GM19328 (cell line): ENCODE results near the gene BTN3A1.
"Not testable (repeated sequence)": the region's sequence is repeated elsewhere in the genome, so short reads cannot be mapped to it uniquely, and the experiment has no call there.

Experiments used
- ATAC-seq: cut with Tn5 transposase; IDR thresholded peaks from one replicate; pipeline ENCODE4 v1.9.1; 2021; ENCODE audit warnings: mild to moderate bottlenecking, moderate library complexity; ENCODE audit not compliant: unreplicated experiment

BTN3A1 gene

DNA sequence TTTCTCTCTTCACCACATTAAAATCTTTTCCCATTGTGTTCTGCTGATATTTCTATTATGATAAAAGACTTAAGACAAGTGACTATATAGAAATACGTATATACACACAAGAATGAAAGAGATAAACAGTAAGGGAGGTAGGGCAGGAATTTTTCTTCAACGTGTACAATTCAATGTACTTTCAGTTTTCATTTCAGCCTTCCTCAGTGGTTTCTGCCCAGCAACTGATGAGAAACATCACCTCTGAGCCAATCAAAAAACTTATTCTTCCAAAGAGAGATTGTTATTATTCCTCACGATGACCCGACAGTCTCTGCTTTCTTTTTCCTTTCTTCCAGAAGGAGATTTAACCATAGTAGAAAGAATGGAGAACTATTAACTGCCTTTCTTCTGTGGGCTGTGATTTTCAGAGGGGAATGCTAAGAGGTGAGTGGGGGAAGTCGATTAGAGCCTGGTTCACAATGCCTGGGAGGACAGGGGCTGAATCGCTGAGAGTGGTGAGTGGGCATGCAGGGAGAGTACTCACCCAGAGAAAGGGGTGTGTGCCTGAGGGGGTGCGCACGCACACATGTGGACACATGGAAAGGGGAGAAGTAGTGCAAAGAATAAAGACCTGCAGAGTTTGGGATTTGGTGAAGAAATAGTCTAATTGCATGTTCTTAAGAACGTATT lies at the start of gene BTN3A1:
Gene BTN3A1 (plus strand): TSS at position 289 of the 672 bp plus-strand sequence. CDS start 3,289 bp downstream, outside the sequence.
- ATAC-seq: peak; percentile 91

DNA sequence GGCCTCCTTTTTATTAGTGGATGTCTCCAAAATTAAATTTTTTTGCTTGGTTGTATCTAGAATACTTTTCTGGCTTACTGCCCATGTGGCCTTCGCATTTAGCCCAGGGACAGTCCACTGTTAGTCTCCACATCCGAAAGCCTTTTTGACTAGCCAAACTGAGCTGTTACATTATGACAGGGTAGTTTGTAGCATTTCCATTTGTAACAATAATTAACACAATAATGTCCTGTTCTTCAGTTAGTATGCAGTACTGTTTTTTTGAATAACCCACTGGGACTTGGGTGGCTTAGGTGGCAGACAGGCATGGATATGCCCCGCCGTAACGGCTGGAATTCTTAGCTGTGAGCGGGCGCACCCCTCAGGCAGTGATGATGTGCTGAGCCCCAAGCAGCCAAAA lies 49.8 kb upstream of the BTN3A1 start:
- no peak for ATAC-seq

DNA sequence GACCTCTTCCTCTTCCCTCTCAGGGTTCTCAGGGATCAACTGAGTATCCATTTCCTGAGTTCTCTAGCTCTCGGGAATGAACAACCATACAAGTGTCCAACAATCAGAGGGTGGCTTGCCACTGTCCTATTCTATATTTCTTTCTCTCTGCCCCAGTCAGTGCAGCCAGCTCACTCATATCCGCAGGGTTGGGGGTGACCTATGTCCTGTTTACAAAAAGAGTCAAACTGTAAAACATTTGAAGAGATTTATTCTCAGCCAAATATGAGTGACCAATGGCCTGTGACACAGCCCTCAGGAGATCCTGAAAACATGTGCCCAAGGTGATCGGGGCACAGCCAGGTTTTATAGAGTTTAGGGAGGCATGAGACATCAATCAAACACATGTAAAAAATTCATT lies 47.9 kb upstream of the BTN3A1 start:
- ATAC-seq: no peak

DNA sequence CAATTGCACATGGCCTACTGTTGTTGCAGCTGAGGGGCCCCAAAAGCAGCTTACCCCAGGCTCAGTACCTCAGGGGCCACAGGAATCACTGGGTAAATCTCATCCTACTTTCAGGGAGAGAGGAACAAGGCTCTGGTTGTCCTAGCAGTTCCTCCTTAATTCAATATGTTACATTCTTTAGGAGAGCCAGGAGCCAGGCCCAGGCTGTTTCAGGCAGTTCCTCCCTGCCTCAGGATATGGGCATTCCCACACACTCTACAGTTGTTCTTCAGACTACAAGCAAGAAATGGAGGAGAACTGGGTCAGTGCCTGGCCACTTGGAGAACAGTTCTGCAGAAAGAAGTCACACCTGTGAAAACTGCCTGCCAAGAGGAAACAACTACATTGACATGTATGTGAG lies 46.7 kb upstream of the BTN3A1 start:
- no peak for ATAC-seq

DNA sequence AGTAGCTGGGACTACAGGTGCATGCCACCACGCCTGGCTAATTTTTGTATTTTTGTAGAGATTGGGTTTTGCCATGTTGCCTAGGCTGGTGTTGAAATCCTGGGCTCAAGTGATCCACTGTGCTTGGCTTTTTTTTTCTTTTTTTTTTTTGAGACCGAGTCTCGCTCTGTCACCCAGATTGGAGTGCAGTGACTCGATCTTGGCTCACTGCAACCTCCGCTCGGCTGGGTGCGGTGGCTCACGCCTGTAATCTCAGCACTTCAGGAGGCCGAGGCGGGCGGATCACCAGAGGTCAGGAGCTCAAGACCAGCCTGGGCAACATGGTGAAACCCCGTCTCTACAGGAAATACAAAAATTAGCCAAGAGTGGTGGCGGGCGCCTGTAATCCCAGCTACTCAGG lies 44.5 kb upstream of the BTN3A1 start:
- ATAC-seq: not testable (repeated sequence)

DNA sequence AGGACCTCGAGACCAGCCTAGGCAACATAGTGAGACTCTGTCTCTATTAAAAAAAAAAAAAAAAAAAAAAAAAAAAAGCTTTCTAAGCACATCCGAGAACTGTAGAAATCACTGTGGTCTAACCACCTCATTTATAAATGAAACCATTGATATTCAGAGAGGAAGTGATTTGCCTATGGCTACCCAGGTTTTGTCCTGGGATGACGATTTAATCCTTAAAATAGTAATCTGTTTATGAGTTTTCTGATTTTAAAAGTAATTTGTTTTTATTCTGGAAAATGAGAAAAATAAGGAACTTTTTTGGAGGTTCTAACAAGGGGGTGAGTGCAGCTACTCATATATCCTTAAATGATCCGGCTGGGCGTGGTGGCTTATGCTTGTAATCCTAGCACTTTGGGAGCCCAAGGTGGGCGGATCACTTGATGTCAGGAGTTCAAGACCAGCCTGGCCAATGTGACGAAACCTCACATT lies 43.5 kb upstream of the BTN3A1 start:
- ATAC-seq: no peak

DNA sequence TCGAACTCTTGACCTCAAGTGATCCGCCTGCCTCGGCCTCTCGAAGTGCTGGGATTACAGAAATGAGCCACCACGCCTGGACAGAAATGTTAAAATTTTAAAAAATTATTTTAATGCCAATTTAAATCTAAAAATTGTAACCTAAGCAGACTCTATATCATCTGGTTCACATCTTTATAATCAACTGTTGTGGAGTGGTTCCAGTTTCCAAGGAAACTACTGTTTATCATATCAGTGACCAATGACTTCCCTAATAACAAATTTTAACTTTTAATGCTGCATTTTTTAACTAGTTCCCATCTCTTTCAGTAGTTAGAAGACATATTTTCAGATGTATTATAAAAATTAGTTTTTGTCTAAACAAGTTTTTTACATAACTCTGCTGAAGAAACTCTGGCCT lies 42.3 kb upstream of the BTN3A1 start:
- ATAC-seq: no peak

DNA sequence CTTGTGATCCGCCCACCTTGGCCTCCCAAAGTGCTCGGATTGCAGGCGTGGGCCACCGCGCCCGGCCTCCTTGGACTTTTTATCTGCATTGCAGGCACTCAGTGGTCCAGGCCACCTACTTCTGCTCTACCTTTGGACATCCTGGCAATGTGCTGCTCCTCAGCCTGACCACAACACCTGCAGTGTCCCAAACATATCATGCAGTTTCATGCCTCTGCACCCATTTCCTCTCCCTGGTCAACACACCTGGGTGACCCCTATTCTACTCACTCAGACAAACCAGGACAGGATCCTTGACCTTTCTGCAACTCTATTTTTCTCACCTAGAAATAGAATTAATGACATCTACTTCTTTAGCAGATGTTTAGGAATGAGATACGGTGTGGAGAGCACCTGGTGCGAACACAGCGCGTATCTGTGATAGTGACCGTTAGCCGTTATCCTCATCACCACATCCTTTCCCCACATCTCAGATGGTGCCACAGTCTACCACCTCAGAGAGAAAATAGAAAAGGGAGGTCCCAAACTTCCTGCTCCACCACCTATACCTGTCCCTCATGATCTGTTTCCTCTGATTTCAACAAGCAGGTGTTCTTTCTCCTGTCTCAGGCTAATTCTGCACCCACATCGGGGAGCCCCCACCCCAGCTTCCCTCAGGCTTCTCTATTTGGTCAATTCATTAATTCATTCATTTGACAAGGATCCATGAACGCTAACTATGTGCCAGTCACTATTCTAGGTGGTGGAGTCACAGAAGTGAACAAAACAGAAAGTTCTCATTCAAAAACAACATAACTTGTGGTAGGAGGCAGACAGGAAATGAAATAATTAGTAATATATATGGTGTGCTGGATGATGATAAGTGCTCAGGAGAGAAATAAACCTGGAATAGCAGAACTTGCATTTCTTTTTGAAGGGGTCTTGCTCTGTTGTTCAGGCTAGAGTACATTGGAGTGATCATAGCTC lies 41.3 kb upstream of the BTN3A1 start:
- no peak for ATAC-seq

DNA sequence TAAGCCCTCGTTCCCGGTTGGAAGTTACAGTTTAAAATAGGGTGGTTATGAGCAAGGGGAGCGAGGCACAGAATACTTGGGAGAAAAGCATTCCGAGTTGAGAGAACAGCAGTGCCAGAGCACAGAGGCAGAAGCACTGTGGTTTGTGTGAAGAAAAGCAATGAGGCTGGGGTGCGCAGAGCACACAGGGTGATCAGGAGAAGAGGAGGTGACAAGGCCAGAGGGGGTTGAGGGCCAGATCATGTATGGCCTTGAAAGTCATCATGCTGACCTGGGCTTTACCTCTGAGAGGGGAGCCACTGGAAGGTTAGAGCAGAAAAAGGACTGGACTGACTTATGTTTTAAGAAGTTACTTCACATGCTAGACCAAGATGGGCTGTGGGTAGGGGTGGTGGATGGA lies 40.5 kb upstream of the BTN3A1 start:
- no peak for ATAC-seq

DNA sequence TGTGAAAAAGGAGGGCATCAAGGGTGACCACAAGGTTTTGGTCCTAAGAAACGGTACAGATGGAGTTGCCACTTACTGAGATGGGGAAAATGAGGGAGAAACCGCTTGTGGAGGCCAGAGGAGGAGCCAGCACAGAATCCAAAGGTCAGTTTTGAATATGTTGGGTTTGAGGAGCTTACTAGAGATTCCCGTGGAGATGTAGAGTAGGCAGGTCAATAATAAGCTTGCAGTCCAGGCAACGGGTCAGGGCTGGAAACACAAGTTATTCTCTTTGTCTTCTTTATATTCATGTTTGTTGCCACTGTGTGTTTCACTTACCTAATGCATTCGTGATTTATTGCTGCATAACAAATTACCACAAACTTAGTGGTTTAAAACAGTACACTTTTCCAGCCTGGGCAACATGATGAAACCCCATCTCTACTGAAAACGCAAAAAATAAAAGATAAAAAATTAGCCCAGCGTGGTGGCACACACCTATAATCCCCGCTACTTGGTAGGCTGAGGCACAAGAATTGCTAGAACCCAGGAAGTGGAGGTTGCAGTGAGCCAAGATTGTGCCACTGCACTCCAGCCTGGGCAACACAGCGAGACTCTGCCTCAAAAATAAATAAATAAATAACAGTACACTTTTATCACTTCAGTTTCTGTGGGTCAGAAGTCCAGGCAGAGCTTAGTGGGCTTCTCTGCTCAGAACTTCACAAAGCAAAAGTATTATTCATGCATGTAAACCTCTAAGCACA lies 39.8 kb upstream of the BTN3A1 start:
- no peak for ATAC-seq

DNA sequence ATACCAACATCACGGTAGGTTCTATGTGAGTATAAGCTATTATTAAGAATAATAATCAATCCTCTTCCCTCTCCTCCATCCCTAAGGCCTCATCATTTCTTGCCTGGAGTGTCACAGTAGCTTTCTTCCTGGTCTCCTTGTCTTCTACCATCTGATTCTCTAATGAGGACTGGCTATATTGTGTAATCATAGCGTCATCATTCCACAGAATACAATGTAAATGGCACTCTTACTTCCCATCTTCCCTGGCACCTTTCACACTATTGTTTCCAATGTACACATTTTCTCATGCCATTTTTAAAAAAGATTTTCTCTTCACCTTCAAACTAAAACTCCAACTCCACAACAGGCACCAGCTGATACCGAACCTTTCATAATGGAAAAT lies 39.2 kb upstream of the BTN3A1 start:
- ATAC-seq: no peak

DNA sequence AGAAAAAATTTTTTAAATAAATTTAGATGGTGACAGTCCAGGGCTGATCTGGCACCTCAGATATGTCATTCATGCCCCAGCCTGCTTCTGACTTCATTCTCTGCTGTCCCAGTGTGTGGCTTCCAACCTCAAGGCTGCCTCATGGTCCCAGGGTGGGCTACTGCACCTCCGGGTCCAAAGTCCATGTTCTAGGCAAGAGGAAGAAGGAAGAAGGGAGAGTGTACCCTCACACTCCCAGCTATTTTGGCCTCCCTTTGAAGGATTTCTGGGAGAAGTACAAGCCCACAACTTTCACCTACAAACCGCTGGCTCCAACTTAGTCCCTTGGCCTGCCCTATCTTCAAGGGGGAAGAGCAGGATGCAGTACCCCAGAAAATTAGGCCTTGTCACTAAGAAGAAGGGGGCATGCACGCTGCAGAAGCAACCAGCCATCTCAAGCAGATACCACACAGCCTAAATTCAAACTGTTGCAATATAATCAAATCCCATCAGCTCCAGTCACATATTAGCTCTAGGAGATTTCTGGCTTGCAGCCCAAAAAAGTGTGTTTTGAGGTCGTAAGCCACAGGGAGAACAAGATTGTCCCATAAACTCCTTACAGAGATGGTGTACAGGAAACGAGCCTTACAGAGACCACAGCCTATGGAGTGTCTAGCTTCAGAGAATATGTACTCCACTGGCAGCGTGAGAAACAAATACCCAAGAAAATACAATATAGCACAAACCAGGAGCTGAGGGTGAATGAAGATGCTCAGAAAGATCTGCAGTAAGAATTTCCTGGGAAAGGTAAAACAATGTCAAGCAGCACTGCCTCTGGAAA lies 38.0 kb upstream of the BTN3A1 start:
- ATAC-seq: no peak

DNA sequence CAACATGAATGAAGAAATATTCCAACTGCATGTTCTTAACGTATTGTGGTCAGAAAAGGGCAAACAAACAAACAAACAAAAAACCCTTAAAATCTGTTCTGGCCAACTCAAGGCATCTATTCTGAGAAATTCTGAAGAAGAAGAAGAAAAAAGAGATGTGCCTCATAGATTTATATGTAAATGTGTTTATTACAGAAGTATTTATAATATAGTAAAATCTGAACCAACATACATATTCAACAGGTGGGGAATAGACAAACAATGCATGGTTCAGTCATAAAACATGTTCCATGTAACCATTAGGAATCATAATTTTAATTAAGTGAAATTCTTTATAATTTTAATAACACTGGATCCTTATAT lies 36.5 kb upstream of the BTN3A1 start:
- ATAC-seq: no peak

DNA sequence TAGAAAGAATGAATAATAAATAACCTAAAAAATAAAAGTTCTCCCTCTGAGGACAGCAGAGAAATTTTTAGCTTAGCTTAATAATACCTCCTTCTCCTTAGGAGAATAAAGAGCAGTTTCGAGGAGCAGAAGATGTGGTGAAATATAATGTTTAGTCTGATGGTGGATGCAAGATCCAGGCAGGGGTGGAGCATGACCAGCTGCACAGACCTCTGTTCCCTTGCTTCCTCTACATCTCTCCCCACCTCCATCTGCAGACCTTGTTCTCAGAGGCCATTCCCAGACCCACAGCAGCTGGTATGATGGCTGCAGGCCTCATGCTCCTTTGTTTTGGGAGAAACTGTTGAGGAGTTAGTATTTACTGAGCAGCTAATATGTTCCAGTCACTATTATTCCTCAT lies 35.6 kb upstream of the BTN3A1 start:
- ATAC-seq: no peak

DNA sequence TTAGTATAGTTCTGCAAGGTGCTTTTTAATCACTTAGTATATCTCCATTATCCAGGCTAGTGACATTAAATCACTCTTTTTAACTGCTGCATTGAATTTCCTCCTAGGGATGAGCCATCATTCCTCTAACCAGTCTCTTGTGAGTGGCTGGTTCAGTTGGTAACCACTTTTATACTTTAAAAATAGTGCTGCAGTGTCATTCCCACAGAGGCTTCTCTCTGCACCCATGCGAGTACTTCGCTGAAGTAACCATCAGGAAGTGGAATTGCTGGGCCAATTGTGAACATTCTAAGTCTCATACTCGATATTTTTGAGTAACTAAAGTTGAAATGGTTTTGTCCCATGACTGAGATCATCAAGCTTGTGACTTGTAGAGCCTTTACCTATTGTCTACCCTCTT lies 35.0 kb upstream of the BTN3A1 start:
- ATAC-seq: no peak

DNA sequence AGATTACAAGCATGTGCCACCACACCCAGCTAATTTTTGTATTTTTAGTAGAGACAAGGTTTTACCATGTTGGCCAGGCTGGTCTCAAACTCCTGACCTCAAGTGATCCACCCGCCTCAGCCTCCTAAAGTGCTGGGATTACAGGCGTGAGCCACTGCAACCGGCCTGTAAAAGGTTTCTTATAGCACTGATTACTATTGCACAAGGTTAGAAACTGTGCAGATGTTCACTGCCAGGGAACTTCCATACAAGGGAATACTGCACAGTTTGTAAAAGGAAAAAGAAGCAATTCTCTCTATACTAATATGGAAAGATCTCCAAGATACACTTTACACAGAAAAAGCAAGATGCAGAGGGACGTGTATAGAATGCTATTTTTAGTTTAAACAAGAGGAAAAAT lies 30.3 kb upstream of the BTN3A1 start:
- not testable (repeated sequence) for ATAC-seq

DNA sequence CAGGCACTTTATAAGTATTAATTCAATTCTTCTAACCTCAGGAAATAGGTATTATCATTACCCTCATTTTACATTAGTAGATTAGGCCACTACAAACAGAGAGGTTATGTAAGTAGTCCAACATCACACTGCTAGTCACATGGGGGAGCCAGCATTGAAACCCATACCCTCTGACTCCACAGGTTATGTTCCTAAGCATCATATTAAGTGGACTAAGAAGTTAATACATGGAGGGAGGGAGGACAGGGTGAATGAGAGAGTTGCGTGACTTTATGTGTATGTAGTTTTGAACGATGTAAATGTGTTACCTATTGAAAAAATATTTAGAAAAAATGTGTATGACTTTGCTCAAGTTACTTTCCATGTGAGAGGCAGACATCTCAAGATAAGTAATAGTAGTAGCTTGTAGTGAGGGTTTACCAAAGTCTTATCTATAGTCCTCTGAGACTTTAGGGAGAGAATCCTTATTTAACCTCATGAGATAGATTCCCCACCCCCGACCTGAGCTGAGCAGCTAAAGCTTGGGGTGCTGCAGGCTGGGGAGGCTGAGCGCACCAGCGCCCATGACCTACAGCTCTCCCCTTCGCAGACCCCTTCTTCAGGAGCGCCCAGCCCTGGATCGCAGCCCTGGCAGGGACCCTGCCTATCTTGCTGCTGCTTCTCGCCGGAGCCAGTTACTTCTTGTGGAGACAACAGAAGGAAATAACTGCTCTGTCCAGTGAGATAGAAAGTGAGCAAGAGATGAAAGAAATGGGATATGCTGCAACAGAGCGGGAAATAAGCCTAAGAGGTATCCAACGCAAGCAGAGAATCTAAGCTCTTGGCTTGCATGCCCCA lies 29.5 kb upstream of the BTN3A1 start:
- no peak for ATAC-seq

DNA sequence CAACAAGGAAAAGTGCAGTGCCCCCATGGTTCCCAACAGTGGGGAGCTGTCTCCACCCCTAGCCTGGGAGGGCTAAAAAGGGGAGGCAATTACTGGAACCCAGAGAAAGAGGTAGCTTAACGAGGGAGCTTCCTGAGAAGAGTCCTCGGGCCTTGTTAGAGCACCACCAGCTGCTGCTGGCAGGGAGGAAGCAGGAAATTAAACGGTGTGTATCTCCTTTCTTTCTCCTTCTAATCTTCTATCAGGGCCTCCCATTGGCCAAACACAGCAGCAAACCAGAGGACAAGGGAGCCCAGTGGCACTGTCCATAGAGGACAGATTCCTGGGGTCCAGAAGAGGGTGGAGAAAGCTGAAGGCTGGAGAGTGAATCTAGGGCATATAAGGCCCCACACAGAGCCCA lies 26.8 kb upstream of the BTN3A1 start:
- ATAC-seq: no peak

DNA sequence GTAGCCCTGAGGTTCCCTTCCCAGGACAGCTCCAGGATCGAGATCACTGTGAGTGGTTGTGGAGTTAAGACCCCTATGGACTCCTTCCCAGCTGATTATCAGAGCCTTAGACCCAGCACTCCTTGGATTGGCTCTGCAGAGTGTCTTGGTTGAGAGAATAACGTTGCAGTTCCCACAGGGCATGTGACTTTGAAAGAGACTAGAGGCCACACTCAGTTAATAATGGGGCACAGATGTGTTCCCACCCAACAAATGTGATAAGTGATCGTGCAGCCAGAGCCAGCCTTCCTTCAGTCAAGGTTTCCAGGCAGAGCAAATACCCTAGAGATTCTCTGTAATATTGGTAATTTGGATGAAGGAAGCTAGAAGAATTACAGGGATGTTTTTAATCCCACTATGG lies 24.4 kb upstream of the BTN3A1 start:
- no peak for ATAC-seq

DNA sequence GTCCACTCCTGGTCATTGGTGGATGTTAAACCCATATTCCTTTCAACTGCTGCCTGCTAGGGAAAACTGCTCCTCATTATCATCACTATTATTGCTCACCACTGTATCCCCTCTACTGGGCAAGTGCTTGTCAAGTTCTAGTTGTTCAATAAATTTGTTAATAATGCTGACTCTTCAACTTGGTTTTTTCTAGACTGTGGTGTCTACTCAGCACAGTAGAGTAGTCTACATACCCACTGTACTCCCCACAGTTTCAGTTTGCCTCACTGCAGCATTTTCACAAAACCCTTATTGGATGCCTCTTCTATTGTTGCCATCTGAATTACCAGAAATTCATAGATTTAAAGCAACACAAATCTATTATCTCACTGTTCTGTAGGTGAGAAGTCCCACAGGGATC lies 23.9 kb upstream of the BTN3A1 start:
- ATAC-seq: not testable (repeated sequence)
